K562 (cell line): ENCODE data around the gene CTIF. TPM values are rescaled to one million over a fixed set of nuclear protein-coding genes. Genes with fewer than 3 reads are reported as not detected.

Experiments
- BRCA1 ChIP-seq, 2 experiments: fragments of 450-650 bp in 1 of 2; sonication (generic) in 1 of 2; formaldehyde crosslinking in 1 of 2; IDR thresholded peaks; 2 replicates each; pipeline versions ENCODE4 v1.5.0 to v1.6.1; 2017 to 2020; ENCODE audit warnings: mild to moderate bottlenecking in 1 of 2, missing genetic modification reagents in 1 of 2
- CBFB ChIP-seq: sonication (generic); formaldehyde crosslinking; IDR thresholded peaks from 2 replicates; pipeline ENCODE4 v1.4.0; 2020; ENCODE audit warnings: mild to moderate bottlenecking, missing genetic modification reagents
- DIDO1 ChIP-seq: fragments of 450-650 bp; IDR thresholded peaks from 2 replicates; pipeline ENCODE4 v1.6.1; 2016; ENCODE audit warnings: low read depth, missing biosample characterization, missing genetic modification characterization
- HDAC1 ChIP-seq, 2 experiments: fragments of 450-650 bp; IDR thresholded peaks; 2 replicates each; pipeline ENCODE4 v1.6.1; 2016 to 2017; ENCODE audit warnings: inconsistent platforms in 1 of 2, mild to moderate bottlenecking in 1 of 2, moderate library complexity in 1 of 2
- HNRNPLL ChIP-seq: fragments of 200-400 bp; formaldehyde crosslinking; IDR thresholded peaks from 2 replicates; pipeline ENCODE4 v1.6.1; 2017; ENCODE audit warnings: low read length, low read depth, mild to moderate bottlenecking; ENCODE audit not compliant: poor library complexity, severe bottlenecking
- KLF10 ChIP-seq: fragments of 250-450 bp; sonication (Bioruptor Pico); IDR thresholded peaks from 2 replicates; pipeline ENCODE4 v1.6.1; 2021; ENCODE audit warnings: matching md5 sums
- KLF16 ChIP-seq: IDR thresholded peaks from 2 replicates; pipeline ENCODE4 v1.6.1; 2016; ENCODE audit warnings: antibody characterized with exemption
- LCOR ChIP-seq: sonication (generic); formaldehyde crosslinking; IDR thresholded peaks from 2 replicates; pipeline ENCODE4 v1.8.0; 2022; ENCODE audit warnings: mild to moderate bottlenecking, missing genetic modification reagents
- NRF1 ChIP-seq, 2 experiments: fragments of 450-650 bp; IDR thresholded peaks in 1 of 2; conservative IDR thresholded peaks in 1 of 2; 2 replicates each; pipeline ENCODE4 v1.6.1; 2014; ENCODE audit warnings: mild to moderate bottlenecking in 2 of 2
- OTX1 ChIP-seq: fragments of 450-650 bp; formaldehyde crosslinking; IDR thresholded peaks from 2 replicates; pipeline ENCODE4 v1.4.0; 2022; ENCODE audit warnings: mild to moderate bottlenecking
- PCBP1 ChIP-seq: fragments of 200-400 bp; formaldehyde crosslinking; IDR thresholded peaks from 2 replicates; pipeline ENCODE4 v1.6.1; 2018; ENCODE audit warnings: mild to moderate bottlenecking, low read depth, low read length; ENCODE audit not compliant: poor library complexity, severe bottlenecking
- SAFB2 ChIP-seq: fragments of 200-400 bp; formaldehyde crosslinking; IDR thresholded peaks from 2 replicates; pipeline ENCODE4 v1.6.1; 2018; ENCODE audit warnings: borderline replicate concordance, low read length, low read depth, moderate library complexity; ENCODE audit not compliant: severe bottlenecking
- STAT5B ChIP-seq: fragments of 250-450 bp; sonication (Bioruptor Pico); IDR thresholded peaks from 2 replicates; pipeline ENCODE4 v1.8.0; 2021; ENCODE audit warnings: mild to moderate bottlenecking, inconsistent platforms
- XRCC4 ChIP-seq: IDR thresholded peaks from one replicate; pipeline ENCODE4 v1.6.1; 2011; ENCODE audit not compliant: insufficient read depth, insufficient read length; ENCODE audit errors: extremely low read depth
- ZBTB17 ChIP-seq: fragments of 450-650 bp; formaldehyde crosslinking; IDR thresholded peaks from 2 replicates; pipeline ENCODE4 v1.4.0; 2020; ENCODE audit warnings: mild to moderate bottlenecking
- ZNF232 ChIP-seq: sonication (generic); formaldehyde crosslinking; IDR thresholded peaks from 2 replicates; pipeline ENCODE4 v1.8.0; 2022; ENCODE audit warnings: mild to moderate bottlenecking, missing genetic modification reagents
- ZNF280B ChIP-seq: fragments of 250-450 bp; sonication (Bioruptor Pico); IDR thresholded peaks from 2 replicates; pipeline ENCODE4 v1.5.1; 2021; ENCODE audit warnings: mild to moderate bottlenecking
- ZNF583 ChIP-seq: fragments of 250-450 bp; sonication (Bioruptor Pico); IDR thresholded peaks from 2 replicates; pipeline ENCODE4 v1.4.0; 2020
- ZNF785 ChIP-seq: fragments of 250-450 bp; sonication (Bioruptor Pico); IDR thresholded peaks from 2 replicates; pipeline ENCODE4 v1.4.0; 2020; ENCODE audit warnings: mild to moderate bottlenecking
- ZNF79 ChIP-seq: fragments of 250-450 bp; sonication (Bioruptor Pico); IDR thresholded peaks from 2 replicates; pipeline ENCODE4 v1.4.0; 2020; ENCODE audit warnings: low read depth, mild to moderate bottlenecking, moderate library complexity
- polyA plus RNA-seq, 8 experiments: library from polyadenylated mRNA; depleted of rRNA in 4 of 8; stranded (reverse) in 5 of 8; unstranded in 3 of 8; fragments of >200 nt; fragmentation: Nextera tagmentation in 2 of 8; fragmentation: Illumina TruSeq in 1 of 8; extraction: Ambion mirVana in 2 of 8; extraction: Trizol in 1 of 8; gene quantifications; 2 replicates each; pipeline versions ENCODE4 v1.2.1 to v1.2.3, GENCODE V29; 2011 to 2014; ENCODE audit warnings: inconsistent platforms in 1 of 8, missing spikeins in 1 of 8
- total RNA-seq, 7 experiments: library from RNA; depleted of rRNA in 6 of 7; stranded (reverse); fragments of >200 nt in 6 of 7; fragmentation: Illumina TruSeq in 2 of 7; extraction: Trizol in 2 of 7; gene quantifications; 2 replicates each; pipeline versions ENCODE4 v1.2.1 to v1.2.3, GENCODE V29; 2011 to 2021; ENCODE audit warnings: low replicate concordance in 1 of 7
- TF ChIP-seq, protein P1 (sequence below): fragments of 250-450 bp; sonication (Bioruptor Pico); IDR thresholded peaks from 2 replicates; pipeline ENCODE4 v1.5.0; 2021
- TF ChIP-seq, protein P2 (sequence below): IDR thresholded peaks from 2 replicates; pipeline ENCODE4 v1.6.1; 2014; ENCODE audit warnings: antibody characterized with exemption
- TF ChIP-seq, protein P3 (sequence below): IDR thresholded peaks from 2 replicates; pipeline ENCODE4 v1.6.1; 2011; ENCODE audit warnings: borderline replicate concordance, low read depth, mild to moderate bottlenecking, moderate library complexity, low read length; ENCODE audit not compliant: insufficient read depth, poor library complexity, severe bottlenecking

The CTIF gene
- total and polyA plus RNA-seq, 9 of the 15 experiments (the other 6 are each of a cell fraction or from before 2014, with no cell fraction given) = 0.17 to 11.5 (median 2.2) TPM

GRCh38 chr18:48896875-48897511, 358.2 kb downstream of the CTIF start (continued):
- TF ChIP-seq KLF10 (CRISPR knock-in tag) = no peak
- no peak for TF ChIP-seq ZNF280B (CRISPR knock-in tag)
- no peak for TF ChIP-seq KLF16
- TF ChIP-seq, protein P1, sequence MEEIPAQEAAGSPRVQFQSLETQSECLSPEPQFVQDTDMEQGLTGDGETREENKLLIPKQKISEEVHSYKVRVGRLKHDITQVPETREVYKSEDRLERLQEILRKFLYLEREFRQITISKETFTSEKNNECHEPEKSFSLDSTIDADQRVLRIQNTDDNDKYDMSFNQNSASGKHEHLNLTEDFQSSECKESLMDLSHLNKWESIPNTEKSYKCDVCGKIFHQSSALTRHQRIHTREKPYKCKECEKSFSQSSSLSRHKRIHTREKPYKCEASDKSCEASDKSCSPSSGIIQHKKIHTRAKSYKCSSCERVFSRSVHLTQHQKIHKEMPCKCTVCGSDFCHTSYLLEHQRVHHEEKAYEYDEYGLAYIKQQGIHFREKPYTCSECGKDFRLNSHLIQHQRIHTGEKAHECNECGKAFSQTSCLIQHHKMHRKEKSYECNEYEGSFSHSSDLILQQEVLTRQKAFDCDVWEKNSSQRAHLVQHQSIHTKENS (CRISPR knock-in tag) = no peak
- no peak for TF ChIP-seq OTX1 (CRISPR knock-in tag)
- TF ChIP-seq XRCC4 = no peak
- peak; percentile 26 to 45; a peak in 2 of 4 replicates for TF ChIP-seq NRF1 (conservative IDR thresholded peaks at IDR 0.05 in 1 of 2, IDR thresholded peaks at IDR 0.05 in 1 of 2)
- TF ChIP-seq ZNF785 (CRISPR knock-in tag) = no peak
- no peak for TF ChIP-seq PCBP1
- TF ChIP-seq, protein P2, sequence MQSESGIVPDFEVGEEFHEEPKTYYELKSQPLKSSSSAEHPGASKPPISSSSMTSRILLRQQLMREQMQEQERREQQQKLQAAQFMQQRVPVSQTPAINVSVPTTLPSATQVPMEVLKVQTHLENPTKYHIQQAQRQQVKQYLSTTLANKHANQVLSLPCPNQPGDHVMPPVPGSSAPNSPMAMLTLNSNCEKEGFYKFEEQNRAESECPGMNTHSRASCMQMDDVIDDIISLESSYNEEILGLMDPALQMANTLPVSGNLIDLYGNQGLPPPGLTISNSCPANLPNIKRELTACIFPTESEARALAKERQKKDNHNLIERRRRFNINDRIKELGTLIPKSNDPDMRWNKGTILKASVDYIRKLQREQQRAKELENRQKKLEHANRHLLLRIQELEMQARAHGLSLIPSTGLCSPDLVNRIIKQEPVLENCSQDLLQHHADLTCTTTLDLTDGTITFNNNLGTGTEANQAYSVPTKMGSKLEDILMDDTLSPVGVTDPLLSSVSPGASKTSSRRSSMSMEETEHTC = no peak
- TF ChIP-seq CBFB (CRISPR knock-in tag) = peak; percentile 57; the same call in 1 of the 2 replicates
- TF ChIP-seq, protein P3, sequence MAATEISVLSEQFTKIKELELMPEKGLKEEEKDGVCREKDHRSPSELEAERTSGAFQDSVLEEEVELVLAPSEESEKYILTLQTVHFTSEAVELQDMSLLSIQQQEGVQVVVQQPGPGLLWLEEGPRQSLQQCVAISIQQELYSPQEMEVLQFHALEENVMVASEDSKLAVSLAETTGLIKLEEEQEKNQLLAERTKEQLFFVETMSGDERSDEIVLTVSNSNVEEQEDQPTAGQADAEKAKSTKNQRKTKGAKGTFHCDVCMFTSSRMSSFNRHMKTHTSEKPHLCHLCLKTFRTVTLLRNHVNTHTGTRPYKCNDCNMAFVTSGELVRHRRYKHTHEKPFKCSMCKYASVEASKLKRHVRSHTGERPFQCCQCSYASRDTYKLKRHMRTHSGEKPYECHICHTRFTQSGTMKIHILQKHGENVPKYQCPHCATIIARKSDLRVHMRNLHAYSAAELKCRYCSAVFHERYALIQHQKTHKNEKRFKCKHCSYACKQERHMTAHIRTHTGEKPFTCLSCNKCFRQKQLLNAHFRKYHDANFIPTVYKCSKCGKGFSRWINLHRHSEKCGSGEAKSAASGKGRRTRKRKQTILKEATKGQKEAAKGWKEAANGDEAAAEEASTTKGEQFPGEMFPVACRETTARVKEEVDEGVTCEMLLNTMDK = peak; percentile 63
- TF ChIP-seq HDAC1 (IDR thresholded peaks at IDR 0.05) = no peak
- no peak for TF ChIP-seq HNRNPLL
- TF ChIP-seq SAFB2 = no peak
- no peak for TF ChIP-seq BRCA1 (IDR thresholded peaks at IDR 0.05)
- TF ChIP-seq BRCA1 (CRISPR knock-in tag; IDR thresholded peaks at IDR 0.05) = no peak
- TF ChIP-seq ZNF79 (CRISPR knock-in tag) = no peak
- no peak for TF ChIP-seq STAT5B (CRISPR knock-in tag)
- TF ChIP-seq ZNF583 (CRISPR knock-in tag) = no peak
- TF ChIP-seq DIDO1 (tag) = no peak
- TF ChIP-seq ZBTB17 (CRISPR knock-in tag) = no peak
- TF ChIP-seq ZNF232 (CRISPR knock-in tag) = no peak
- TF ChIP-seq LCOR = peak; percentile 88; the same call in 1 of the 2 replicates
